H1 (cell line): ENCODE data around the gene LIN28A. TPM values are rescaled to one million over a fixed set of nuclear protein-coding genes. Genes with fewer than 3 reads are reported as not detected.

ENCODE experiments used
- CTCF ChIA-PET: fragments of 300-600 bp; sonication (Branson Sonifier 250); formaldehyde crosslinking; loops from one replicate; lab custom pipeline; 2021; ENCODE audit not compliant: partially characterized antibody; lab: Charles Lee
- POLR2A ChIA-PET: fragments of 300-600 bp; sonication (Branson Sonifier 250); formaldehyde crosslinking; loops from one replicate; lab custom pipeline; 2021; ENCODE audit warnings: inconsistent platforms; ENCODE audit not compliant: partially characterized antibody; lab: Charles Lee
- DNase-seq, 2 experiments: peaks; one replicate each; pipeline versions ENCODE4 v3.0.0 to v3.0.0-alpha.2; 2010 to 2022; ENCODE audit warnings: low spot score in 2 of 2, low read depth in 1 of 2, mixed read lengths in 1 of 2
- FAIRE-seq: peaks from 2 replicates; lab custom pipeline; 2011; peaks lifted over from hg19 to GRCh38; lab: Jason Lieb, UNC
- H2AFZ ChIP-seq: 2 replicates; pipeline ENCODE4 v1.8.1; 2012; ENCODE audit warnings: low read length, inconsistent platforms
- H2AK5ac ChIP-seq: 2 replicates; pipeline ENCODE4 v1.6.1; 2013; ENCODE audit warnings: low read depth, low read length
- H2BK120ac ChIP-seq: replicated peaks from 2 replicates; pipeline ENCODE3; 2013; ENCODE audit warnings: low read depth, low read length, inconsistent platforms
- H2BK12ac ChIP-seq: 2 replicates; pipeline ENCODE4 v1.6.1; 2013; ENCODE audit warnings: low read depth, low read length
- H2BK15ac ChIP-seq: 2 replicates; pipeline ENCODE4 v1.6.1; 2013; ENCODE audit warnings: low read length
- H2BK20ac ChIP-seq: 2 replicates; pipeline ENCODE4 v1.6.1; 2013; ENCODE audit warnings: low read length
- H2BK5ac ChIP-seq: 2 replicates; pipeline ENCODE4 v1.6.1; 2013; ENCODE audit warnings: low read depth, low read length
- H3K14ac ChIP-seq: 2 replicates; pipeline ENCODE4 v1.6.1; 2013; ENCODE audit warnings: inconsistent platforms; ENCODE audit not compliant: insufficient read length
- H3K18ac ChIP-seq: 2 replicates; pipeline ENCODE4 v1.6.1; 2013; ENCODE audit warnings: low read length; ENCODE audit errors: extremely low read depth
- H3K23ac ChIP-seq: 2 replicates; pipeline ENCODE4 v1.6.1; 2013; ENCODE audit warnings: inconsistent platforms; ENCODE audit not compliant: insufficient read length
- H3K23me2 ChIP-seq: 2 replicates; pipeline ENCODE4 v1.6.1; 2013; ENCODE audit warnings: low read depth, low read length
- H3K27ac ChIP-seq: 2 replicates; pipeline ENCODE4 v1.6.1; 2011; ENCODE audit warnings: low read depth, low read length, inconsistent platforms
- H3K27me3 ChIP-seq, 4 experiments: replicated peaks in 1 of 4; 1 replicate in 1 of 4; 2 replicates in 3 of 4; pipeline versions ENCODE4 v1.6.1 to v1.8.1; 2011 to 2013; ENCODE audit warnings: low read length in 3 of 4, mild to moderate bottlenecking in 3 of 4, inconsistent platforms in 2 of 4, mixed read lengths in 2 of 4, moderate library complexity in 1 of 4; ENCODE audit not compliant: control insufficient read depth in 3 of 4, insufficient read depth in 3 of 4; ENCODE audit errors: extremely low read depth in 1 of 4
- H3K36me3 ChIP-seq, 4 experiments: 2 replicates each; pipeline versions ENCODE4 v1.6.1 to v1.8.1; 2011 to 2013; ENCODE audit warnings: mild to moderate bottlenecking in 4 of 4, low read length in 3 of 4, moderate library complexity in 2 of 4, control low read depth in 1 of 4, inconsistent platforms in 1 of 4; ENCODE audit not compliant: insufficient read depth in 4 of 4, control insufficient read depth in 2 of 4
- H3K4ac ChIP-seq: replicated peaks from 2 replicates; pipeline ENCODE3; 2013; ENCODE audit warnings: low read length, low read depth, mixed read lengths, inconsistent platforms; ENCODE audit not compliant: insufficient read length
- H3K4me1 ChIP-seq, 4 experiments: replicated peaks in 1 of 4; 1 replicate in 1 of 4; 2 replicates in 3 of 4; pipeline versions ENCODE4 v1.6.1 to v1.8.1; 2011 to 2013; ENCODE audit warnings: low read length in 3 of 4, inconsistent platforms in 2 of 4, mixed read lengths in 1 of 4; ENCODE audit not compliant: insufficient read depth in 4 of 4, control insufficient read depth in 3 of 4
- H3K4me2 ChIP-seq, 2 experiments: 2 replicates each; pipeline versions ENCODE4 v1.6.1 to v1.8.1; 2011 to 2013; ENCODE audit warnings: low read depth in 2 of 2, low read length in 2 of 2, control low read depth in 1 of 2, inconsistent platforms in 1 of 2, mild to moderate bottlenecking in 1 of 2; ENCODE audit not compliant: insufficient read depth in 1 of 2
- H3K4me3 ChIP-seq, 4 experiments: fragments of 200-600, 300-600 bp in 1 of 4; sonication (generic), shearing (Covaris generic), sonication (Bioruptor Twin) in 1 of 4; 2 replicates each; pipeline versions ENCODE4 v1.5.1 to v1.8.1; 2011 to 2016; ENCODE audit warnings: low read length in 4 of 4, low read depth in 3 of 4, control low read depth in 2 of 4, inconsistent platforms in 2 of 4, mild to moderate bottlenecking in 2 of 4, mixed read lengths in 1 of 4, moderate library complexity in 1 of 4; ENCODE audit not compliant: insufficient read depth in 2 of 4; ENCODE audit errors: extremely low read depth in 1 of 4
- H3K56ac ChIP-seq: replicated peaks from 2 replicates; pipeline ENCODE3; 2013; ENCODE audit warnings: low read depth, mild to moderate bottlenecking, mixed read lengths, low read length, inconsistent platforms; ENCODE audit not compliant: insufficient read length
- H3K79me1 ChIP-seq: 2 replicates; pipeline ENCODE4 v1.6.1; 2013; ENCODE audit warnings: low read depth, low read length, control low read depth
- H3K79me2 ChIP-seq, 2 experiments: 2 replicates each; pipeline versions ENCODE4 v1.6.1 to v1.8.1; 2012 to 2013; ENCODE audit warnings: low read length in 2 of 2, mild to moderate bottlenecking in 2 of 2, inconsistent platforms in 1 of 2; ENCODE audit not compliant: insufficient read depth in 2 of 2, control insufficient read depth in 1 of 2
- H3K9ac ChIP-seq, 4 experiments: replicated peaks in 1 of 4; 1 replicate in 1 of 4; 2 replicates in 3 of 4; pipeline versions ENCODE4 v1.6.1 to v1.8.1; 2011 to 2013; ENCODE audit warnings: low read depth in 3 of 4, low read length in 3 of 4, control low read depth in 2 of 4, mild to moderate bottlenecking in 2 of 4, moderate library complexity in 2 of 4, inconsistent platforms in 1 of 4; ENCODE audit errors: extremely low read depth in 1 of 4
- H3K9me3 ChIP-seq, 2 experiments: 2 replicates each; pipeline versions ENCODE4 v1.6.1 to v1.8.1; 2012 to 2013; ENCODE audit warnings: mild to moderate bottlenecking in 2 of 2, moderate library complexity in 2 of 2, control low read depth in 1 of 2, inconsistent platforms in 1 of 2, low read depth in 1 of 2, low read length in 1 of 2, mixed read lengths in 1 of 2; ENCODE audit not compliant: insufficient read depth in 2 of 2
- H4K20me1 ChIP-seq, 2 experiments: replicated peaks in 1 of 2; 2 replicates each; pipeline versions ENCODE3 to v1.8.1; 2011 to 2013; ENCODE audit warnings: inconsistent platforms in 2 of 2, low read length in 2 of 2, mild to moderate bottlenecking in 1 of 2; ENCODE audit not compliant: insufficient read depth in 2 of 2, control insufficient read depth in 1 of 2
- H4K5ac ChIP-seq: 2 replicates; pipeline ENCODE4 v1.6.1; 2013; ENCODE audit warnings: low read length, low read depth, mixed read lengths, inconsistent platforms; ENCODE audit not compliant: insufficient read length
- H4K8ac ChIP-seq: 2 replicates; pipeline ENCODE4 v1.8.0; 2013; ENCODE audit warnings: mild to moderate bottlenecking, moderate library complexity, low read length, inconsistent platforms; ENCODE audit not compliant: insufficient read depth; ENCODE audit errors: extremely low read depth
- H4K91ac ChIP-seq: replicated peaks from 2 replicates; pipeline ENCODE3; 2013; ENCODE audit warnings: low read length, mixed read lengths, inconsistent platforms; ENCODE audit not compliant: insufficient read length
- CHD1 ChIP-seq: IDR thresholded peaks from 2 replicates; pipeline ENCODE4 v1.6.1; 2012; ENCODE audit warnings: low read depth, low read length, improper control_type of control experiment
- EGR1 ChIP-seq: IDR thresholded peaks from 2 replicates; pipeline ENCODE4 v1.6.1; 2011; ENCODE audit warnings: low read depth, low read length, borderline replicate concordance
- POLR2A ChIP-seq, 2 experiments: IDR thresholded peaks; 1 replicate in 1 of 2; 2 replicates in 1 of 2; pipeline ENCODE4 v1.6.1; 2011; ENCODE audit warnings: low read depth in 2 of 2, low read length in 2 of 2, mild to moderate bottlenecking in 2 of 2; ENCODE audit errors: control extremely low read depth in 1 of 2
- RBBP5 ChIP-seq: IDR thresholded peaks from 2 replicates; pipeline ENCODE4 v1.7.1; 2012; ENCODE audit warnings: low read depth, mild to moderate bottlenecking, inconsistent platforms, low read length, moderate library complexity, borderline replicate concordance
- RNF2 ChIP-seq: fragments of 200-900, 300-1000 bp; sonication (generic); IDR thresholded peaks from 2 replicates; pipeline ENCODE4 v1.7.1; 2016; ENCODE audit warnings: borderline replicate concordance, low read depth, mild to moderate bottlenecking, antibody characterized with exemption, low read length; ENCODE audit not compliant: poor library complexity, severe bottlenecking; ENCODE audit errors: missing control alignments
- SP2 ChIP-seq: IDR thresholded peaks from 2 replicates; pipeline ENCODE4 v1.6.1; 2012; ENCODE audit warnings: mild to moderate bottlenecking, low read length, inconsistent platforms
- TEAD4 ChIP-seq: IDR thresholded peaks from 2 replicates; pipeline ENCODE4 v1.6.1; 2012; ENCODE audit warnings: low read depth, low read length, inconsistent platforms, mixed read lengths
- ZNF274 ChIP-seq: IDR thresholded peaks from 2 replicates; pipeline ENCODE4 v1.7.0; 2012; ENCODE audit warnings: low read length, borderline replicate concordance; ENCODE audit errors: extremely low read depth
- WGBS, 2 experiments: shearing (Covaris generic) in 1 of 2; methylation state at CpG; one replicate each; pipeline versions ENCODE4 v1.1.6 to v1.1.7; 2013 to 2015; ENCODE audit warnings: low lambda C conversion rate in 2 of 2, mixed read lengths in 2 of 2, inconsistent platforms in 1 of 2, low coverage in 1 of 2, missing lambda C conversion rate in 1 of 2; ENCODE audit not compliant: insufficient replicate concordance in 2 of 2, insufficient coverage in 1 of 2, insufficient read length in 1 of 2; ENCODE audit errors: extremely low coverage in 1 of 2, missing lambda C conversion rate in 1 of 2; 5-methylcytosine and 5-hydroxymethylcytosine counted together
- polyA plus RNA-seq, 7 experiments: library from polyadenylated mRNA; depleted of rRNA in 3 of 7; stranded (reverse) in 5 of 7; unstranded in 2 of 7; fragments of >200 nt in 5 of 7; fragments of 200-250 nt in 2 of 7; gene quantifications; 1 replicate in 5 of 7; 2 replicates in 1 of 7; 4 replicates in 1 of 7; pipeline versions ENCODE4 v1.2.1 to v1.2.3, GENCODE V29; 2011 to 2013; ENCODE audit warnings: missing spikeins in 2 of 7, mixed read lengths in 2 of 7
- total RNA-seq: library from RNA; stranded (reverse); fragmentation: NEBNext Ultra II Directional; extraction: Animal tissue kit (Norgen Biotek cat#: 25700); gene quantifications from 2 replicates; pipeline ENCODE4 v1.2.1, GENCODE V29; 2021

The LIN28A gene
- total and polyA plus RNA-seq, 2 of the 8 experiments (the other 6 are each of a cell fraction or from before 2014, with no cell fraction given), result 403 to 1,486 TPM

DNA sequence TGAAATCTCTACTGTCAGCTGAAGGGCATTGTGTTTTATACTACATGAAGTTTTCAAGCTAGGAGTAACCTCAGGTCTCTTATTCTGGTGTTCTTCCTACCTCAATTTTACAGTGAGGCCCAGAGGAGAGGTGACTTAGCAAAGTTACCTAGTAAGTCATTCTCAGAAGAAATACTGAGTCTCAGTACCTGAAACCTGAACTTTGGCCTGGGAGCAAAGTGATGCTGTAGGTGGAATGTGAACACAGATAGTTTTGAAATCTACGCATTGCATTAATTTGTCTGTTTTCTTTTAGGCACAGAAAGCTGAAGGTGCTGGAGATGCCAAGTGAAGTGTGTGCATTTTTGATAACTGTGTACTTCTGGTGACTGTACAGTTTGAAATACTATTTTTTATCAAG is 64.2 kb downstream of the LIN28A start:
- Histone ChIP-seq H4K20me1 (peaks cover 6 to 12% of the 10 kb centered on the region in 2 experiments), H4K5ac (no peak overlapping the region), H2BK5ac (no peak overlapping the region), H3K27ac (no peak overlapping the region), H3K56ac (no peak overlapping the region), H3K9ac (no peak overlapping the region), H3K4me3 (no peak overlapping the region), H3K79me1 (no peaks in the 10 kb centered on the region; the same call in 1 of the 2 replicates), H4K8ac (no peak overlapping the region), H2AK5ac (no peak overlapping the region), H2BK120ac (no peak overlapping the region), H3K18ac (no peak overlapping the region), H3K4me2 (no peak overlapping the region), H3K79me2 (peaks cover 5 to 15% of the 10 kb centered on the region in 2 experiments; a peak in 3 of 4 replicates), H3K4ac (no peak overlapping the region), H4K91ac (no peak overlapping the region), H3K27me3 (peaks cover 0 to 4% (median 0%) of the 10 kb centered on the region in 4 experiments; a peak in 2 of 7 replicates), H3K23me2 (peaks cover 11% of the 10 kb centered on the region), H2AFZ (no peak overlapping the region), H3K9me3 (no peaks in the 10 kb centered on the region), H3K4me1 (peaks cover 8 to 13% (median 11%) of the 10 kb centered on the region in 4 experiments), H3K36me3 (peaks cover 21 to 52% (median 34%) of the 10 kb centered on the region in 4 experiments), H3K23ac (no peak overlapping the region), H2BK12ac (no peak overlapping the region), H2BK20ac (no peak overlapping the region), H2BK15ac (no peak overlapping the region), H3K14ac (no peak overlapping the region)
- FAIRE-seq (no peak), DNase-seq (no peak)
- ChIA-PET CTCF (no interaction called here), POLR2A (interaction anchor here (0.8 to 2.9 kb wide), 12 partner anchors 8 to 227 kb away, joined by 3 to 16 read pairs (median 4); no protein-coding TSS in a partner anchor)
- WGBS, 2 experiments, result 100% methylated on average over 1 of the region's 1 CpG; no CpG with 5 or more reads in 1 of the 2 experiments
- TF ChIP-seq CHD1 (no peak), TEAD4 (no peak), ZNF274 (no peak), SP2 (no peak), RNF2 (no peak), RBBP5 (no peak), POLR2A (IDR thresholded peaks at IDR 0.05; ENCODE audit: control extremely low read depth in 1 of 2, low read depth in 2 of 2, low read length in 2 of 2) (peak in 1 of 2 experiments; percentile 30; a peak in 1 of 3 replicates), EGR1 (no peak)
